Liver (tissue), 9 donors: Measurements from ENCODE around the gene FRMD4A. TPM values are rescaled to one million over a fixed set of nuclear protein-coding genes. Genes with fewer than 3 reads are reported as not detected.

Source experiments
- DNase-seq: peaks from one replicate; pipeline ENCODE4 v3.0.0-alpha.2; 2017; ENCODE audit warnings: low spot score
- H3K27ac ChIP-seq, 2 donors: one replicate each; pipeline ENCODE4 v1.7.0; 2013; ENCODE audit warnings: inconsistent platforms in 2 of 2, low read length in 2 of 2, control low read depth in 1 of 2, low read depth in 1 of 2, mild to moderate bottlenecking in 1 of 2
- H3K27me3 ChIP-seq, 4 donors: one replicate each; pipeline versions ENCODE4 v1.6.1 to v1.7.0; 2013; ENCODE audit warnings: low read length in 3 of 4, inconsistent platforms in 1 of 4, mild to moderate bottlenecking in 1 of 4, moderate library complexity in 1 of 4; ENCODE audit not compliant: control insufficient read depth in 4 of 4, insufficient read depth in 4 of 4
- H3K36me3 ChIP-seq, 4 donors: one replicate each; pipeline versions ENCODE4 v1.6.1 to v1.7.0; 2013; ENCODE audit warnings: low read length in 3 of 4, mild to moderate bottlenecking in 3 of 4, low read depth in 1 of 4, moderate library complexity in 1 of 4; ENCODE audit not compliant: control insufficient read depth in 4 of 4, insufficient read depth in 3 of 4
- H3K4me1 ChIP-seq, 4 donors: one replicate each; pipeline versions ENCODE4 v1.6.1 to v1.7.0; 2013; ENCODE audit warnings: low read length in 3 of 4, mild to moderate bottlenecking in 3 of 4, moderate library complexity in 1 of 4; ENCODE audit not compliant: control insufficient read depth in 4 of 4, insufficient read depth in 4 of 4
- H3K4me3 ChIP-seq, 3 donors: one replicate each; pipeline versions ENCODE4 v1.6.1 to v1.7.0; 2013; ENCODE audit warnings: low read length in 3 of 3, control low read depth in 1 of 3, low read depth in 1 of 3, mild to moderate bottlenecking in 1 of 3
- H3K9ac ChIP-seq, 2 donors: one replicate each; pipeline ENCODE4 v1.7.0; 2013; ENCODE audit warnings: low read length in 2 of 2, mild to moderate bottlenecking in 2 of 2, moderate library complexity in 2 of 2, control low read depth in 1 of 2, low read depth in 1 of 2
- H3K9me3 ChIP-seq, 4 donors: one replicate each; pipeline versions ENCODE4 v1.6.1 to v1.7.0; 2013; ENCODE audit warnings: low read length in 3 of 4; ENCODE audit not compliant: control insufficient read depth in 4 of 4
- EGR1 ChIP-seq, 2 donors: IDR thresholded peaks; 2 replicates each; pipeline ENCODE4 v1.6.1; 2016 to 2018; ENCODE audit warnings: antibody characterized with exemption in 2 of 2, low read depth in 2 of 2
- FOXA1 ChIP-seq: IDR thresholded peaks from 2 replicates; pipeline ENCODE4 v1.6.1; 2016; ENCODE audit warnings: antibody characterized with exemption
- FOXA2 ChIP-seq: IDR thresholded peaks from 2 replicates; pipeline ENCODE4 v1.6.1; 2016; ENCODE audit warnings: antibody characterized with exemption
- GABPA ChIP-seq, 2 donors: IDR thresholded peaks in 1 of 2; conservative IDR thresholded peaks in 1 of 2; 2 replicates each; pipeline ENCODE4 v1.6.1; 2016; ENCODE audit warnings: antibody characterized with exemption in 2 of 2, mild to moderate bottlenecking in 1 of 2, moderate library complexity in 1 of 2
- HNF4A ChIP-seq, 2 donors: conservative IDR thresholded peaks; 2 replicates each; pipeline ENCODE4 v1.6.1; 2016; ENCODE audit warnings: antibody characterized with exemption in 2 of 2, mild to moderate bottlenecking in 2 of 2
- JUND ChIP-seq, 2 donors: IDR thresholded peaks; 2 replicates each; pipeline ENCODE4 v1.6.1; 2016; ENCODE audit warnings: antibody characterized with exemption in 2 of 2
- NR2F2 ChIP-seq: IDR thresholded peaks from 2 replicates; pipeline ENCODE4 v1.6.1; 2016; ENCODE audit warnings: antibody characterized with exemption
- RXRA ChIP-seq, 2 donors: IDR thresholded peaks; 2 replicates each; pipeline ENCODE4 v1.6.1; 2017 to 2018; ENCODE audit warnings: antibody characterized with exemption in 2 of 2, mild to moderate bottlenecking in 1 of 2
- SP1 ChIP-seq: IDR thresholded peaks from 2 replicates; pipeline ENCODE4 v1.6.1; 2018; ENCODE audit warnings: antibody characterized with exemption, mild to moderate bottlenecking
- TAF1 ChIP-seq: conservative IDR thresholded peaks from 2 replicates; pipeline ENCODE4 v1.6.1; 2016; ENCODE audit warnings: antibody characterized with exemption, mild to moderate bottlenecking
- YY1 ChIP-seq: IDR thresholded peaks from 2 replicates; pipeline ENCODE4 v1.6.1; 2016; ENCODE audit warnings: antibody characterized with exemption, mild to moderate bottlenecking
- WGBS: extraction: QIAGEN DNeasy Blood & Tissue Kit; methylation state at CpG from one replicate; pipeline ENCODE4 v1.1.7; 2013; 5-methylcytosine and 5-hydroxymethylcytosine counted together
- polyA plus RNA-seq, 2 donors: library from polyadenylated mRNA; stranded (reverse) in 1 of 2; unstranded in 1 of 2; fragments of 200-250 nt in 1 of 2; fragments of >200 nt in 1 of 2; fragmentation: Nextera tagmentation in 1 of 2; extraction: Ambion mirVana in 1 of 2; gene quantifications; one replicate each; pipeline versions ENCODE4 v1.2.1 to v1.2.3, GENCODE V29; 2013 to 2015
- total RNA-seq, 2 donors: library from RNA; depleted of rRNA; stranded (reverse); fragments of >200 nt; gene quantifications; one replicate each; pipeline ENCODE4 v1.2.3, GENCODE V29; 2014
- TF ChIP-seq, protein P1 (sequence below): IDR thresholded peaks from 2 replicates; pipeline ENCODE4 v1.6.1; 2016; ENCODE audit warnings: antibody characterized with exemption, mild to moderate bottlenecking
- TF ChIP-seq, protein P2 (sequence below): IDR thresholded peaks from 2 replicates; pipeline ENCODE4 v1.6.1; 2016; ENCODE audit warnings: antibody characterized with exemption
- TF ChIP-seq, protein P3 (sequence below): IDR thresholded peaks from 2 replicates; pipeline ENCODE4 v1.6.1; 2016; ENCODE audit warnings: antibody characterized with exemption
- TF ChIP-seq, protein P4 (sequence below): IDR thresholded peaks from 2 replicates; pipeline ENCODE4 v1.6.1; 2016; ENCODE audit warnings: antibody characterized with exemption
- TF ChIP-seq, protein P5 (sequence below): fragments of 150-350 bp; IDR thresholded peaks from 2 replicates; pipeline ENCODE4 v1.5.1; 2017; ENCODE audit warnings: improper control_type of control experiment, low read depth, low read length; ENCODE audit not compliant: missing input control
- donor health status: healthy.
- donor health status: healthy.
- donor health status: healthy.
- donor health status: healthy.
- donor health status: healthy.

Gene FRMD4A
- total and polyA plus RNA-seq, 4 donors: 8.2 to 34.3 (median 13.1) TPM

DNA sequence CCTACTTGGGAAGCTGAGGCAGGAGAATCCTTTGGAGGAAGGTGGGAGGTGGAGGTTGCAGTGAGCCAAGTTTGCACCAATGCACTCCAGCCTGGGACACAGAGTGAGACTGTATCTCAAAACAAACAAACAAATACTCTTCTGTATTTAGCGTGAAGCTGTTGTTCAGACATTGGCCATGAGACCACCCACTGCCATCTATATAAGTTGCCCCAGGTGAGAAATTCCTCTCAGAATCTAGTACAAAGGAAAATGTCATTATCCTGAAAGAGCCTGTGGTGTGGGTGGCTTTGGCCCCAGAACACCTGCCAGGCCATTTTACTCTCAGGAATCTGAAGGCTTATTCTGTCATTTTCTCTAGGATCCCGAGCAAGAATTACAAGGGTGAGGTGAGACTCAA, 4.0 kb upstream of the FRMD4A start (continued):
- TF ChIP-seq, protein P1, sequence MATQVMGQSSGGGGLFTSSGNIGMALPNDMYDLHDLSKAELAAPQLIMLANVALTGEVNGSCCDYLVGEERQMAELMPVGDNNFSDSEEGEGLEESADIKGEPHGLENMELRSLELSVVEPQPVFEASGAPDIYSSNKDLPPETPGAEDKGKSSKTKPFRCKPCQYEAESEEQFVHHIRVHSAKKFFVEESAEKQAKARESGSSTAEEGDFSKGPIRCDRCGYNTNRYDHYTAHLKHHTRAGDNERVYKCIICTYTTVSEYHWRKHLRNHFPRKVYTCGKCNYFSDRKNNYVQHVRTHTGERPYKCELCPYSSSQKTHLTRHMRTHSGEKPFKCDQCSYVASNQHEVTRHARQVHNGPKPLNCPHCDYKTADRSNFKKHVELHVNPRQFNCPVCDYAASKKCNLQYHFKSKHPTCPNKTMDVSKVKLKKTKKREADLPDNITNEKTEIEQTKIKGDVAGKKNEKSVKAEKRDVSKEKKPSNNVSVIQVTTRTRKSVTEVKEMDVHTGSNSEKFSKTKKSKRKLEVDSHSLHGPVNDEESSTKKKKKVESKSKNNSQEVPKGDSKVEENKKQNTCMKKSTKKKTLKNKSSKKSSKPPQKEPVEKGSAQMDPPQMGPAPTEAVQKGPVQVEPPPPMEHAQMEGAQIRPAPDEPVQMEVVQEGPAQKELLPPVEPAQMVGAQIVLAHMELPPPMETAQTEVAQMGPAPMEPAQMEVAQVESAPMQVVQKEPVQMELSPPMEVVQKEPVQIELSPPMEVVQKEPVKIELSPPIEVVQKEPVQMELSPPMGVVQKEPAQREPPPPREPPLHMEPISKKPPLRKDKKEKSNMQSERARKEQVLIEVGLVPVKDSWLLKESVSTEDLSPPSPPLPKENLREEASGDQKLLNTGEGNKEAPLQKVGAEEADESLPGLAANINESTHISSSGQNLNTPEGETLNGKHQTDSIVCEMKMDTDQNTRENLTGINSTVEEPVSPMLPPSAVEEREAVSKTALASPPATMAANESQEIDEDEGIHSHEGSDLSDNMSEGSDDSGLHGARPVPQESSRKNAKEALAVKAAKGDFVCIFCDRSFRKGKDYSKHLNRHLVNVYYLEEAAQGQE: no peak
- no peak for TF ChIP-seq SP1
- TF ChIP-seq, protein P2, sequence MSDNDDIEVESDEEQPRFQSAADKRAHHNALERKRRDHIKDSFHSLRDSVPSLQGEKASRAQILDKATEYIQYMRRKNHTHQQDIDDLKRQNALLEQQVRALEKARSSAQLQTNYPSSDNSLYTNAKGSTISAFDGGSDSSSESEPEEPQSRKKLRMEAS: no peak
- TF ChIP-seq YY1: no peak

DNA sequence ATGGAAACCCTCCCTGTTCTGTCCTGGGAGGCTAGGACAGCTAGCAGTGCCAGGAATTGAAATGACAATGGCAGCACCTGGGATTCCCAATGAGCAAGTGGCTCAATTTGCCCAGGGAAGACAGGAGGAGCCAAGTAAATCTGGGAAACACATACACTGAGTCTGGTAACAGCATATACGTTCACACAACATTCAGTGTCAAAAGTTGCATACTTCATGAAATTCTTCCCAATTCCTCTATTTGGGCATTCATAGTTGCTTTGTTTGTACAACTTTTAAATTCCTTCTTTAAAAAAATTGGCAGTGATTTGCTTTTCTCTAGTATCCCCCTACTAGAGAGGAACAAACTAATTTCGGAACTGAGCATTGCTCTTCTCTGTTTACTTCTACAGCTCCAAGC, 2.9 kb upstream of the FRMD4A start:
- TF ChIP-seq, protein P3, sequence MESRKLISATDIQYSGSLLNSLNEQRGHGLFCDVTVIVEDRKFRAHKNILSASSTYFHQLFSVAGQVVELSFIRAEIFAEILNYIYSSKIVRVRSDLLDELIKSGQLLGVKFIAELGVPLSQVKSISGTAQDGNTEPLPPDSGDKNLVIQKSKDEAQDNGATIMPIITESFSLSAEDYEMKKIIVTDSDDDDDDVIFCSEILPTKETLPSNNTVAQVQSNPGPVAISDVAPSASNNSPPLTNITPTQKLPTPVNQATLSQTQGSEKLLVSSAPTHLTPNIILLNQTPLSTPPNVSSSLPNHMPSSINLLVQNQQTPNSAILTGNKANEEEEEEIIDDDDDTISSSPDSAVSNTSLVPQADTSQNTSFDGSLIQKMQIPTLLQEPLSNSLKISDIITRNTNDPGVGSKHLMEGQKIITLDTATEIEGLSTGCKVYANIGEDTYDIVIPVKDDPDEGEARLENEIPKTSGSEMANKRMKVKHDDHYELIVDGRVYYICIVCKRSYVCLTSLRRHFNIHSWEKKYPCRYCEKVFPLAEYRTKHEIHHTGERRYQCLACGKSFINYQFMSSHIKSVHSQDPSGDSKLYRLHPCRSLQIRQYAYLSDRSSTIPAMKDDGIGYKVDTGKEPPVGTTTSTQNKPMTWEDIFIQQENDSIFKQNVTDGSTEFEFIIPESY: no peak
- TF ChIP-seq, protein P1: no peak
- TF ChIP-seq JUND (IDR thresholded peaks at IDR 0.05) (no peak), FOXA2 (no peak), GABPA (IDR thresholded peaks at IDR 0.05 in 1 of 2, conservative IDR thresholded peaks at IDR 0.05 in 1 of 2) (no peak), SP1 (no peak), RXRA (IDR thresholded peaks at IDR 0.05) (no peak), FOXA1 (no peak), HNF4A (conservative IDR thresholded peaks at IDR 0.05) (no peak), NR2F2 (no peak), TAF1 (no peak), EGR1 (IDR thresholded peaks at IDR 0.05; ENCODE audit: low read depth in 2 of 2) (no peak)
- TF ChIP-seq, protein P4, sequence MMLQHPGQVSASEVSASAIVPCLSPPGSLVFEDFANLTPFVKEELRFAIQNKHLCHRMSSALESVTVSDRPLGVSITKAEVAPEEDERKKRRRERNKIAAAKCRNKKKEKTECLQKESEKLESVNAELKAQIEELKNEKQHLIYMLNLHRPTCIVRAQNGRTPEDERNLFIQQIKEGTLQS: no peak
- TF ChIP-seq, protein P5, sequence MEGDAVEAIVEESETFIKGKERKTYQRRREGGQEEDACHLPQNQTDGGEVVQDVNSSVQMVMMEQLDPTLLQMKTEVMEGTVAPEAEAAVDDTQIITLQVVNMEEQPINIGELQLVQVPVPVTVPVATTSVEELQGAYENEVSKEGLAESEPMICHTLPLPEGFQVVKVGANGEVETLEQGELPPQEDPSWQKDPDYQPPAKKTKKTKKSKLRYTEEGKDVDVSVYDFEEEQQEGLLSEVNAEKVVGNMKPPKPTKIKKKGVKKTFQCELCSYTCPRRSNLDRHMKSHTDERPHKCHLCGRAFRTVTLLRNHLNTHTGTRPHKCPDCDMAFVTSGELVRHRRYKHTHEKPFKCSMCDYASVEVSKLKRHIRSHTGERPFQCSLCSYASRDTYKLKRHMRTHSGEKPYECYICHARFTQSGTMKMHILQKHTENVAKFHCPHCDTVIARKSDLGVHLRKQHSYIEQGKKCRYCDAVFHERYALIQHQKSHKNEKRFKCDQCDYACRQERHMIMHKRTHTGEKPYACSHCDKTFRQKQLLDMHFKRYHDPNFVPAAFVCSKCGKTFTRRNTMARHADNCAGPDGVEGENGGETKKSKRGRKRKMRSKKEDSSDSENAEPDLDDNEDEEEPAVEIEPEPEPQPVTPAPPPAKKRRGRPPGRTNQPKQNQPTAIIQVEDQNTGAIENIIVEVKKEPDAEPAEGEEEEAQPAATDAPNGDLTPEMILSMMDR: no peak
- TF ChIP-seq, protein P2: no peak
- WGBS: 84% methylated on average over 2 of the region's 2 CpGs
- Histone ChIP-seq H3K27me3 (peaks cover 0 to 8% (median 0%) of the 10 kb centered on the region in 4 donors), H3K4me1 (no peaks in the 10 kb centered on the region), H3K27ac (no peak overlapping the region), H3K9me3 (no peaks in the 10 kb centered on the region), H3K4me3 (no peak overlapping the region), H3K36me3 (no peaks in the 10 kb centered on the region), H3K9ac (no peak overlapping the region)
- DNase-seq: no peak
